Natural killer cell (primary cell): Measurements from ENCODE around the gene SLC12A8. TPM values are rescaled to one million over a fixed set of nuclear protein-coding genes. Genes with fewer than 3 reads are reported as not detected.
A peak's percentile ranks its signal among the peaks of the same experiment; 100 is the strongest.

Experiments used
- ATAC-seq, 3 donors: fragments of 150-1000 bp in 2 of 3; fragments of 200-7000 bp in 1 of 3; cut with Tn5 transposase; 1 replicate in 1 of 3; 2 replicates in 2 of 3; pipeline ENCODE4 v1.10.0; 2021; ENCODE audit warnings: mild to moderate bottlenecking in 2 of 3, moderate library complexity in 2 of 3
- DNase-seq, 2 donors: peaks; one replicate each; pipeline versions ENCODE4 v3.0.0 to v3.0.0-alpha.2; 2013 to 2021; ENCODE audit warnings: mixed read lengths in 1 of 2
- H3K27ac ChIP-seq: one replicate; pipeline ENCODE4 v1.5.1; 2013; ENCODE audit warnings: mild to moderate bottlenecking, low read length
- H3K27me3 ChIP-seq: one replicate; pipeline ENCODE4 v1.6.1; 2013; ENCODE audit warnings: low read length; ENCODE audit not compliant: control insufficient read depth, insufficient read depth
- H3K36me3 ChIP-seq: one replicate; pipeline ENCODE4 v1.6.1; 2013; ENCODE audit warnings: low read length; ENCODE audit not compliant: control insufficient read depth, insufficient read depth
- H3K4me1 ChIP-seq: one replicate; pipeline ENCODE4 v1.6.1; 2013; ENCODE audit warnings: low read length; ENCODE audit not compliant: control insufficient read depth, insufficient read depth
- H3K4me3 ChIP-seq: one replicate; pipeline ENCODE4 v1.5.1; 2013; ENCODE audit warnings: low read length
- H3K9me3 ChIP-seq: one replicate; pipeline ENCODE4 v1.6.1; 2013; ENCODE audit warnings: low read length; ENCODE audit not compliant: control insufficient read depth, insufficient read depth
- H3K27ac Mint-ChIP-seq, 2 donors: one replicate each; pipeline ENCODE4 v1.8.0; 2022; ENCODE audit warnings: mild to moderate bottlenecking in 2 of 2, mixed read lengths in 2 of 2, moderate library complexity in 1 of 2
- H3K27me3 Mint-ChIP-seq, 2 donors: one replicate each; pipeline ENCODE4 v1.8.0; 2022; ENCODE audit warnings: low read depth in 2 of 2, mixed read lengths in 2 of 2
- H3K36me3 Mint-ChIP-seq: one replicate; pipeline ENCODE4 v1.8.0; 2022; ENCODE audit warnings: mixed read lengths
- H3K4me1 Mint-ChIP-seq, 2 donors: one replicate each; pipeline ENCODE4 v1.8.0; 2022; ENCODE audit warnings: mixed read lengths in 2 of 2
- H3K4me3 Mint-ChIP-seq: one replicate; pipeline ENCODE4 v1.8.0; 2022; ENCODE audit warnings: mild to moderate bottlenecking, moderate library complexity, mixed read lengths
- H3K9me3 Mint-ChIP-seq, 2 donors: one replicate each; pipeline ENCODE4 v1.8.0; 2022; ENCODE audit warnings: mixed read lengths in 2 of 2
- CTCF ChIP-seq: fragments of 200-600 bp; IDR thresholded peaks from one replicate; pipeline ENCODE4 v1.8.0; 2022; ENCODE audit warnings: antibody characterized with exemption
- WGBS: methylation state at CpG from one replicate; pipeline ENCODE4 v1.1.7; 2013; ENCODE audit warnings: missing lambda C conversion rate; ENCODE audit not compliant: insufficient coverage; 5-methylcytosine and 5-hydroxymethylcytosine counted together
- intact Hi-C: fragments of 100-400 bp; cut with micrococcal nuclease; formaldehyde crosslinking; loops from one replicate; pipeline ENCODE4 v1.14.2; 2022
- total RNA-seq, 4 donors: library from RNA; stranded (reverse); fragments of 120-200 nt in 1 of 4; gene quantifications; one replicate each; pipeline versions ENCODE4 v1.2.3 to v1.2.4, GENCODE V29; 2013 to 2022

SLC12A8 gene
- total RNA-seq, 3 donors from 2014 or later (not counting 1 experiment from before 2014, with no cell fraction given) = 0.25 to 1.4 (median 0.61) TPM

GRCh38 chr3:125150525-125151441 is 61.8 kb downstream of the SLC12A8 start:
- no peak overlapping the region for H3K27ac Mint-ChIP-seq
- H3K9me3 Mint-ChIP-seq = no peaks in the 10 kb centered on the region
- intact Hi-C loops = loop anchor here (5.0 kb wide), 1 partner anchor 33 kb away; no protein-coding TSS in a partner anchor
- ATAC-seq = peak in 2 of 3 donors; percentile 52
- no peaks in the 10 kb centered on the region for H3K9me3 ChIP-seq
- no peaks in the 10 kb centered on the region for H3K27me3 Mint-ChIP-seq
- no peaks in the 10 kb centered on the region for H3K36me3 Mint-ChIP-seq
- H3K4me3 Mint-ChIP-seq = no peak overlapping the region
- peaks cover 59% of the 10 kb centered on the region for H3K4me1 ChIP-seq
- H3K4me1 Mint-ChIP-seq = peaks cover 45 to 61% of the 10 kb centered on the region in 2 donors
- peak; percentile 46 for TF ChIP-seq CTCF
- 90% methylated on average over 14 of the region's 14 CpGs for WGBS
- peak in 1 of 2 donors; percentile 73 for DNase-seq
- H3K27ac ChIP-seq = no peak overlapping the region
- H3K4me3 ChIP-seq = no peak overlapping the region
- no peaks in the 10 kb centered on the region for H3K36me3 ChIP-seq
- no peaks in the 10 kb centered on the region for H3K27me3 ChIP-seq

GRCh38 chr3:125149462-125149861 is 63.1 kb downstream of the SLC12A8 start:
- H3K4me3 Mint-ChIP-seq = peak overlapping the region; percentile 74
- peak overlapping the region; percentile 73 to 80 for H3K27ac Mint-ChIP-seq
- no peak overlapping the region for H3K4me3 ChIP-seq
- DNase-seq = no peak
- H3K4me1 ChIP-seq = peaks cover 54% of the 10 kb centered on the region
- no peaks in the 10 kb centered on the region for H3K36me3 Mint-ChIP-seq
- no peak for ATAC-seq
- intact Hi-C loops = loop anchor here (10.0 kb wide), 3 partner anchors 225 to 285 kb away; partner anchors contain the start of gene ZNF148
- no peaks in the 10 kb centered on the region for H3K27me3 Mint-ChIP-seq
- H3K9me3 ChIP-seq = no peaks in the 10 kb centered on the region
- no peaks in the 10 kb centered on the region for H3K9me3 Mint-ChIP-seq
- H3K27ac ChIP-seq = peak overlapping the region; percentile 64
- H3K4me1 Mint-ChIP-seq = peaks cover 39 to 51% of the 10 kb centered on the region in 2 donors
- H3K27me3 ChIP-seq = no peaks in the 10 kb centered on the region
- TF ChIP-seq CTCF = no peak
- no peaks in the 10 kb centered on the region for H3K36me3 ChIP-seq

GRCh38 chr3:125148836-125149235 is 63.7 kb downstream of the SLC12A8 start:
- peaks cover 54% of the 10 kb centered on the region for H3K4me1 ChIP-seq
- H3K9me3 ChIP-seq = no peaks in the 10 kb centered on the region
- intact Hi-C loops = loop anchor here (10.0 kb wide), 3 partner anchors 224 to 286 kb away; partner anchors contain the start of gene ZNF148
- no peak overlapping the region for H3K4me3 ChIP-seq
- no peaks in the 10 kb centered on the region for H3K27me3 Mint-ChIP-seq
- peaks cover 43 to 49% of the 10 kb centered on the region in 2 donors for H3K4me1 Mint-ChIP-seq
- peak overlapping the region; percentile 64 for H3K27ac ChIP-seq
- 29% methylated on average over 17 of the region's 17 CpGs for WGBS
- TF ChIP-seq CTCF = no peak
- no peaks in the 10 kb centered on the region for H3K9me3 Mint-ChIP-seq
- H3K36me3 ChIP-seq = no peaks in the 10 kb centered on the region
- DNase-seq (peak in 1 of 2 donors; percentile 20), ATAC-seq (peak; percentile 41 to 81 (median 66))
- H3K27me3 ChIP-seq = no peaks in the 10 kb centered on the region
- peak overlapping the region; percentile 63 for H3K4me3 Mint-ChIP-seq
- H3K27ac Mint-ChIP-seq = peak overlapping the region; percentile 73 to 80
- H3K36me3 Mint-ChIP-seq = no peaks in the 10 kb centered on the region
